ENCODE results near the gene RBSN.

The RBSN gene

GRCh38 chr3:15116032-15116669 lies 17.2 kb upstream of the RBSN start:
- H3K27me3 ChIP-seq (ENCODE audit: control insufficient read depth, insufficient read depth, low read length), result no peaks in the 10 kb centered on the region
- H3K4me1 ChIP-seq (ENCODE audit: control insufficient read depth, insufficient read depth, low read length), result no peaks in the 10 kb centered on the region
- H3K4me3 ChIP-seq (ENCODE audit: low read length), result no peak overlapping the region
- no peak overlapping the region for H3K27ac ChIP-seq (ENCODE audit: low read length)
- H3K9me3 ChIP-seq (ENCODE audit: control insufficient read depth, insufficient read depth, low read length), result no peaks in the 10 kb centered on the region
- no peak for DNase-seq (ENCODE audit: low read depth, low spot score)
- H3K36me3 ChIP-seq (ENCODE audit: control insufficient read depth, insufficient read depth, low read length), result no peaks in the 10 kb centered on the region
- WGBS (ENCODE audit: insufficient coverage, insufficient read length), result no CpG with 5 or more reads among the region's 2 CpGs

DNA sequence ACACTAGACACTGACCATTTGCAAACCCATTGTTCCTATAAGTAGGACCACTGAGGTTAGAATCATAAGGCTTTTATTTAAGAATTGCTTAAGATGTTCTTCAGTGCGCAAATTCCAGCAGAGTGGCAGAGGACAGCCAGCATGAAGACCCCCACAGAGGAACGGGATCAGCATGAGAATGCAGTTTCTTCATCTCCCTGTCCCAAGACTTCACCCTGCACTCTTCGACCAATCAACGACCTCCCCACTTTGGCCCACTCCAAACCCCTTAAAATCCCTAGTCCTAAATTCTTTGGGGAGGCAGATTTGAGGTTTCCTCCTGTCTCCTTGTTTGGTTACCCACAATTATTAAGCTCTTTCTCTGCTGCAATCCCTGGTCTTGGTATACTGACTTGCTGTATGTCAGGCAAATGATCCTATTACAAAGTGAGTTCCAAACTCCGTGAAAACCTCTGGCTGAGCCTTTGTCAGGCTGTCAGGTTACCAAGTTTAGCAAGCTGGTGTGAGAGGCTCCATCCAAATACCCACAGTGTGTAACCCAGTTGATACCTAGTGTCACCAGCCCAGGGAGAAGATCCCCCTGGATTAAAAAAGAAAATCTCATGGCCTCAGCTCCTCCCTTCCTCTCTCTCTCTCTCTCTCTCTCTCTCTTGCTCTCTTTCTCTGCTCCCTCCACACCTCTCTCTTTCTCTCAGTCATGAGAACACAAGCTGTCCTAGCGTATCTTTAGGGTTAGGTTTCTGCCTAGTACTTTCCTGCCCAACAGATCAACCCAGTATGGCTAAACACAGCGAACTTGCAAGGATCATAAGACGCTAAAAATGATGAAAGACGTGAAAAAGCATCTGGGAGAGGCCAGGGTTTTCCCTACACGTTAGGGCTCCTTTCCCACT lies 15.8 kb upstream of the RBSN start:
- Histone ChIP-seq H3K27ac (ENCODE audit: low read length) (no peak overlapping the region), H3K4me3 (ENCODE audit: low read length) (no peak overlapping the region), H3K9me3 (ENCODE audit: control insufficient read depth, insufficient read depth, low read length) (no peaks in the 10 kb centered on the region), H3K36me3 (ENCODE audit: control insufficient read depth, insufficient read depth, low read length) (no peaks in the 10 kb centered on the region), H3K4me1 (ENCODE audit: control insufficient read depth, insufficient read depth, low read length) (no peaks in the 10 kb centered on the region), H3K27me3 (ENCODE audit: control insufficient read depth, insufficient read depth, low read length) (no peaks in the 10 kb centered on the region)
- DNase-seq (ENCODE audit: low read depth, low spot score), result no peak
- no CpG with 5 or more reads among the region's 10 CpGs for WGBS (ENCODE audit: insufficient coverage, insufficient read length)

- WGBS (ENCODE audit: insufficient coverage, insufficient read length), result no CpG with 5 or more reads among the region's 3 CpGs
- no peaks in the 10 kb centered on the region for H3K36me3 ChIP-seq (ENCODE audit: control insufficient read depth, insufficient read depth, low read length)
- no peaks in the 10 kb centered on the region for H3K27me3 ChIP-seq (ENCODE audit: control insufficient read depth, insufficient read depth, low read length)
- H3K4me1 ChIP-seq (ENCODE audit: control insufficient read depth, insufficient read depth, low read length), result no peaks in the 10 kb centered on the region
- no peak for DNase-seq (ENCODE audit: low read depth, low spot score)
- no peak overlapping the region for H3K4me3 ChIP-seq (ENCODE audit: low read length)
- no peak overlapping the region for H3K27ac ChIP-seq (ENCODE audit: low read length)
- H3K9me3 ChIP-seq (ENCODE audit: control insufficient read depth, insufficient read depth, low read length), result no peaks in the 10 kb centered on the region
Measured at GRCh38 chr3:15113884-15114283, 14.9 kb upstream of the RBSN start.

GRCh38 chr3:15113471-15113870 lies 14.5 kb upstream of the RBSN start:
- no peaks in the 10 kb centered on the region for H3K36me3 ChIP-seq (ENCODE audit: control insufficient read depth, insufficient read depth, low read length)
- no peaks in the 10 kb centered on the region for H3K9me3 ChIP-seq (ENCODE audit: control insufficient read depth, insufficient read depth, low read length)
- H3K4me1 ChIP-seq (ENCODE audit: control insufficient read depth, insufficient read depth, low read length), result no peaks in the 10 kb centered on the region
- H3K27ac ChIP-seq (ENCODE audit: low read length), result no peak overlapping the region
- H3K4me3 ChIP-seq (ENCODE audit: low read length), result no peak overlapping the region
- DNase-seq (ENCODE audit: low read depth, low spot score), result no peak
- no CpG with 5 or more reads among the region's 6 CpGs for WGBS (ENCODE audit: insufficient coverage, insufficient read length)
- no peaks in the 10 kb centered on the region for H3K27me3 ChIP-seq (ENCODE audit: control insufficient read depth, insufficient read depth, low read length)

- Histone ChIP-seq H3K27ac (ENCODE audit: low read length) (no peak overlapping the region), H3K4me3 (ENCODE audit: low read length) (no peak overlapping the region), H3K9me3 (ENCODE audit: control insufficient read depth, insufficient read depth, low read length) (no peaks in the 10 kb centered on the region), H3K4me1 (ENCODE audit: control insufficient read depth, insufficient read depth, low read length) (no peaks in the 10 kb centered on the region), H3K27me3 (ENCODE audit: control insufficient read depth, insufficient read depth, low read length) (no peaks in the 10 kb centered on the region), H3K36me3 (ENCODE audit: control insufficient read depth, insufficient read depth, low read length) (no peaks in the 10 kb centered on the region)
- DNase-seq (ENCODE audit: low read depth, low spot score), result no peak
- WGBS (ENCODE audit: insufficient coverage, insufficient read length), result no CpG with 5 or more reads among the region's 3 CpGs
Measured at GRCh38 chr3:15112011-15112410, 13.1 kb upstream of the RBSN start.

GRCh38 chr3:15110206-15110605 lies 11.3 kb upstream of the RBSN start:
- H3K4me1 ChIP-seq (ENCODE audit: control insufficient read depth, insufficient read depth, low read length), result no peaks in the 10 kb centered on the region
- no CpG with 5 or more reads among the region's 4 CpGs for WGBS (ENCODE audit: insufficient coverage, insufficient read length)

DNA sequence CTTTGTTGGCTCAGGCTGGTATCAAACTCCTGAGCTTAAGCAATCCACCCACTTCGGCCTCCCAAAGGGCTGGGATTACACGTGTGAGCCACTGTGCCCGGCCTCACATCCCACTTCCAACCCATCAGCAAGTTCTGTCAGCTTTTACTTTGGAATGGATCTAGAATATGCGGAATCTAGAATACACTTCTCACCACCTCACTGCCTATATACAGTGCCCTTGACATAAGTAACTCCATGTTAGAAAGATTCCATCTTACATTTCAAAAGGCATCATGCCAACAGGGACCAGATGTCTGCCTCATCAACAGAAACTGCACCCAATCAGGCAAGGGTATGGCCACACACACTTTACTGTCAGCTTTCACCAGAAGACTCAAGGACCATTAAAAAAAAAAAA lies 9.9 kb upstream of the RBSN start:
- Histone ChIP-seq H3K36me3 (ENCODE audit: control insufficient read depth, insufficient read depth, low read length) (no peaks in the 10 kb centered on the region), H3K9me3 (ENCODE audit: control insufficient read depth, insufficient read depth, low read length) (no peaks in the 10 kb centered on the region), H3K4me1 (ENCODE audit: control insufficient read depth, insufficient read depth, low read length) (no peaks in the 10 kb centered on the region), H3K4me3 (ENCODE audit: low read length) (no peak overlapping the region), H3K27ac (ENCODE audit: low read length) (no peak overlapping the region), H3K27me3 (ENCODE audit: control insufficient read depth, insufficient read depth, low read length) (no peaks in the 10 kb centered on the region)
- no peak for DNase-seq (ENCODE audit: low read depth, low spot score)
- no CpG with 5 or more reads among the region's 4 CpGs for whole genome bisulfite sequencing (ENCODE audit: insufficient coverage, insufficient read length)

More at GRCh38 chr3:15110206-15110605, 11.3 kb upstream of the RBSN start:
- no peak overlapping the region for H3K27ac ChIP-seq (ENCODE audit: low read length)
- H3K36me3 ChIP-seq (ENCODE audit: control insufficient read depth, insufficient read depth, low read length), result no peaks in the 10 kb centered on the region
- no peak for DNase-seq (ENCODE audit: low read depth, low spot score)
- H3K4me3 ChIP-seq (ENCODE audit: low read length), result no peak overlapping the region
- H3K9me3 ChIP-seq (ENCODE audit: control insufficient read depth, insufficient read depth, low read length), result no peaks in the 10 kb centered on the region
- no peaks in the 10 kb centered on the region for H3K27me3 ChIP-seq (ENCODE audit: control insufficient read depth, insufficient read depth, low read length)

DNA sequence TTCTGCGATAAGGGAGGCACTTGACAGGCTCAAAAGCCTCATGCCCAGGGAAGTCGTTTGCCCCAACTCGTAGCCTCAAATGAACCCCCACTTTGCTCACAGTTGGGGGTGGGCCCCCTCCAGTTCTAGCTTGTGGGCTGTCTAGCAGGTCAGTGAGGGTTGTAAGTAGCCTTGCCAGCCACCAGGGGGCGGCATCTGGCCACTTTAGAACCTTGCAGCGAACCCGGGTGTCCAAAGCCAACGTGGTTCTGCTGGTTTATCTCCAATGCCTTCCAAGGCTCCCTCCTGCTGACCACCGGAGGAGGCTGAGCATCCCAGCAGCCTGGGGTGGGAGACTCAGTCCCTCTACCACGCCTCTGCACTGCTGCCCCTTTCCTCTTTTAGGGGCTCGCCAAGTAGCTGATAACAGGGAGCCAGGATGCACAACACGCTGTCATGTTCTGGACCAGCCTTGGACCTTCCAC lies 9.2 kb upstream of the RBSN start:
- peak; percentile 75 for DNase-seq (ENCODE audit: low read depth, low spot score)

DNA sequence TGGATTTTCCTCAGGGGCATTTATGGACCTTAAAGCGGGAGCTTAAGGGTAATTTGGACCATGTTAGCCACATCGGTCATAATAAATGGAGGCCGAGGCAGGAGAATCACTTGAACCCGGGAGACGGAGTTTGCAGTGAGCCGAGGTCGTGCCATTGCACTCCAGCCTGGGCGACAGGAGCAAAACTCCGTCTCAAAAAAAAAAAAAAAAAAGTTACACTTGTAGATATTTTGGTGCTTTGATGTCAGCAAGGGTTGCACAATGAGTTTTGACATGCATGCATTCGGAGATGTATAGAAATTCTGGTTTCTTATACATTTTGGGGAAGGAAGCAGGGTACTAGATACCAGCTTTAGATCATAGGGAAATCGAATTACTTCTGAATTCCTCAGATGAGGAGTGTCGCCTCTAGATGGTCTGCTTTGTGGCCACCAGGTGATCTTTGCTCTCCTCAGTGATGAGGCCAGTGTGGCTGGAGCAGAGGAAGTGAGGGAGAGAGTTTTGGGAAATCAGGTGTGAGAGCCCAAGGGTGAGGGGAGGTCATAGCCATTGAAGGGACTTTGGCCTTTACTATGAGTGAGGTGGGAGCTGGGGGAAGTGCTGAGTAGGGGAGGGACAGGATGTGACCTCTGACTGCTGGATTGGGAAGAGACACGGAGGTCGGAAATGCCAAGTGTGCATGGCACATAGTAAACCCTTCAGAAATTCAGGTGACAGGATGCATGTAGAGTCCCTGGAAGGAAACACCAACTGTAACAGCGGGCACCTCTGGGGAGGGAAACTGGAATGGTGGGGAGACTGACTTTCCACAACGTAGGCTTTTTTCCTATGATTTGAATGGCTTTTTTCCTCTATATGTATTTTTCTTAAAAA lies 8.4 kb upstream of the RBSN start:
- no CpG with 5 or more reads among the region's 16 CpGs for WGBS (ENCODE audit: insufficient coverage, insufficient read length)
- Histone ChIP-seq H3K4me3 (ENCODE audit: low read length) (no peak overlapping the region), H3K4me1 (ENCODE audit: control insufficient read depth, insufficient read depth, low read length) (no peaks in the 10 kb centered on the region), H3K36me3 (ENCODE audit: control insufficient read depth, insufficient read depth, low read length) (no peaks in the 10 kb centered on the region), H3K9me3 (ENCODE audit: control insufficient read depth, insufficient read depth, low read length) (no peaks in the 10 kb centered on the region), H3K27ac (ENCODE audit: low read length) (no peak overlapping the region), H3K27me3 (ENCODE audit: control insufficient read depth, insufficient read depth, low read length) (no peaks in the 10 kb centered on the region)
- DNase-seq (ENCODE audit: low read depth, low spot score), result no peak

More for the DNA sequence above, 9.2 kb upstream of the RBSN start:
- H3K27me3 ChIP-seq (ENCODE audit: control insufficient read depth, insufficient read depth, low read length), result no peaks in the 10 kb centered on the region
- no peaks in the 10 kb centered on the region for H3K4me1 ChIP-seq (ENCODE audit: control insufficient read depth, insufficient read depth, low read length)
- no peak overlapping the region for H3K27ac ChIP-seq (ENCODE audit: low read length)
- WGBS (ENCODE audit: insufficient coverage, insufficient read length), result no CpG with 5 or more reads among the region's 11 CpGs
- H3K9me3 ChIP-seq (ENCODE audit: control insufficient read depth, insufficient read depth, low read length), result no peaks in the 10 kb centered on the region
- no peaks in the 10 kb centered on the region for H3K36me3 ChIP-seq (ENCODE audit: control insufficient read depth, insufficient read depth, low read length)
- H3K4me3 ChIP-seq (ENCODE audit: low read length), result no peak overlapping the region

GRCh38 chr3:15102836-15103235 lies 3.9 kb upstream of the RBSN start:
- Histone ChIP-seq H3K9me3 (ENCODE audit: control insufficient read depth, insufficient read depth, low read length) (no peaks in the 10 kb centered on the region), H3K36me3 (ENCODE audit: control insufficient read depth, insufficient read depth, low read length) (no peaks in the 10 kb centered on the region), H3K27ac (ENCODE audit: low read length) (no peak overlapping the region), H3K4me3 (ENCODE audit: low read length) (no peak overlapping the region), H3K27me3 (ENCODE audit: control insufficient read depth, insufficient read depth, low read length) (no peaks in the 10 kb centered on the region), H3K4me1 (ENCODE audit: control insufficient read depth, insufficient read depth, low read length) (peaks cover 3% of the 10 kb centered on the region)
- WGBS (ENCODE audit: insufficient coverage, insufficient read length), result no CpG with 5 or more reads among the region's 3 CpGs
- no peak for DNase-seq (ENCODE audit: low read depth, low spot score)
